Measurements from ENCODE around the gene GRAMD2A. TPM values are rescaled to one million over a fixed set of nuclear protein-coding genes. Genes with fewer than 3 reads are reported as not detected.

GRAMD2A gene
- total RNA-seq, 4 donors from 2014 or later, result 8.8 to 26.9 (median 9.0) TPM

DNA sequence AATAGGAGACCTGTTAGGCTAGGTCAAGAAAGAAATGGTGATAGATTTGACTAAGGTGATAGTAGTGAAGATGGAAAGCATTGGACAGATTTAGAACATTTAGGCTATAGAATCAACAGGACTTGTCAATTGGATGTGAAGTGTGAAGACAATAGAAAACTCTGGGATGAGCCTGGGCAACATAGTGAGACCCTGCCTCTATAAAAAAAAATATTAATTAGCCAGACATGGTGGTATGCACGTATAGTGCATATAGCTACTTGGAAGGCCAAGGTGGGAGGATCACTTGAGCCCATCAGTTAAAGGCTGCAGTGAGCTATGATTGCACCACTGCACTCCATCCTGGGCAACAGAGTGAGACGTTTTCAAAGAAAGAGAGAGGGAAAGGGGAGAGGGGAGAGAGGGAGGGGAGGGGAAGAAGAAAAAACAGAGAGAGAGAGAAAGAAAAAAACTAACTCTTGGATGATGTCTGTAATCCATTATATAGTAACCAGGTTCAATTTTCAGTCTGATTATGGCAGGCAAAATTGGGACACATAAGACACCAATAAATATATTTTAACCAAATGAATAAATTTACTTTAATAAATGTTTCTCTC lies 69.8 kb downstream of the GRAMD2A start:
- no peaks in the 10 kb centered on the region for H3K9me3 ChIP-seq
- DNase-seq, result no peak
- no peak for TF ChIP-seq POLR2A (IDR thresholded peaks at IDR 0.05)
- TF ChIP-seq, protein P1, sequence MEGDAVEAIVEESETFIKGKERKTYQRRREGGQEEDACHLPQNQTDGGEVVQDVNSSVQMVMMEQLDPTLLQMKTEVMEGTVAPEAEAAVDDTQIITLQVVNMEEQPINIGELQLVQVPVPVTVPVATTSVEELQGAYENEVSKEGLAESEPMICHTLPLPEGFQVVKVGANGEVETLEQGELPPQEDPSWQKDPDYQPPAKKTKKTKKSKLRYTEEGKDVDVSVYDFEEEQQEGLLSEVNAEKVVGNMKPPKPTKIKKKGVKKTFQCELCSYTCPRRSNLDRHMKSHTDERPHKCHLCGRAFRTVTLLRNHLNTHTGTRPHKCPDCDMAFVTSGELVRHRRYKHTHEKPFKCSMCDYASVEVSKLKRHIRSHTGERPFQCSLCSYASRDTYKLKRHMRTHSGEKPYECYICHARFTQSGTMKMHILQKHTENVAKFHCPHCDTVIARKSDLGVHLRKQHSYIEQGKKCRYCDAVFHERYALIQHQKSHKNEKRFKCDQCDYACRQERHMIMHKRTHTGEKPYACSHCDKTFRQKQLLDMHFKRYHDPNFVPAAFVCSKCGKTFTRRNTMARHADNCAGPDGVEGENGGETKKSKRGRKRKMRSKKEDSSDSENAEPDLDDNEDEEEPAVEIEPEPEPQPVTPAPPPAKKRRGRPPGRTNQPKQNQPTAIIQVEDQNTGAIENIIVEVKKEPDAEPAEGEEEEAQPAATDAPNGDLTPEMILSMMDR (IDR thresholded peaks at IDR 0.05), result no peak
- no peak overlapping the region for H3K4me3 ChIP-seq (replicated peaks in 1 of 3)
- peaks cover 0 to 5% of the 10 kb centered on the region in 2 donors for H3K4me1 ChIP-seq
- H3K27ac ChIP-seq, result no peak overlapping the region
- no peaks in the 10 kb centered on the region for H3K36me3 ChIP-seq
- H3K27me3 ChIP-seq, result no peaks in the 10 kb centered on the region
- intact Hi-C loops (cut with DNase I), result no loop called here
- 32 to 47% methylated on average over 2 of the region's 2 CpGs for WGBS, 2 donors

DNA sequence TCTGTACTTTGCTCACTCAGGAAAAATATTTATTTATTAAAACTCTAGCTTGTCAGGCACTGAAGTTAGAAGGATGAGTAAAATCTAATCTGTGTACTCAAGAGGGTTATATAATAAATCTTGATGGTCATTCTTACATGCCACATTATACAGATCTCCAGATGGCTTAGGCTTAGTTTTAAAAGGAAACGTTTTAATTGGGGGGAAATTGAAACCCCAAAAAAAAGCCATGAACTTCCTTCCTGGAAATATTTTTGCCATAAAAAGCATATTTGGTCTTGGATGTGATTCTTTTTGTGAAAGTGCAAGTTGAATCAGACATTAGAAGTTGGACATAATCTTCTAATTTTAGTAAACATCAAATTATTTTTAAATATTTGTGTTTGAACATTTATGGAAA lies 73.4 kb downstream of the GRAMD2A start:
- H3K36me3 ChIP-seq, result no peaks in the 10 kb centered on the region
- 48 to 51% methylated on average over 1 of the region's 1 CpG for WGBS, 2 donors
- no peaks in the 10 kb centered on the region for H3K27me3 ChIP-seq
- intact Hi-C loops (cut with DNase I), result no loop called here
- DNase-seq, result no peak
- H3K9me3 ChIP-seq, result no peaks in the 10 kb centered on the region
- H3K4me1 ChIP-seq, result peaks cover 2 to 5% of the 10 kb centered on the region in 2 donors
- no peak overlapping the region for H3K27ac ChIP-seq
- no peak for TF ChIP-seq POLR2A (IDR thresholded peaks at IDR 0.05)
- TF ChIP-seq, protein P1 (IDR thresholded peaks at IDR 0.05), result no peak
- H3K4me3 ChIP-seq (replicated peaks in 1 of 3), result no peak overlapping the region

DNA sequence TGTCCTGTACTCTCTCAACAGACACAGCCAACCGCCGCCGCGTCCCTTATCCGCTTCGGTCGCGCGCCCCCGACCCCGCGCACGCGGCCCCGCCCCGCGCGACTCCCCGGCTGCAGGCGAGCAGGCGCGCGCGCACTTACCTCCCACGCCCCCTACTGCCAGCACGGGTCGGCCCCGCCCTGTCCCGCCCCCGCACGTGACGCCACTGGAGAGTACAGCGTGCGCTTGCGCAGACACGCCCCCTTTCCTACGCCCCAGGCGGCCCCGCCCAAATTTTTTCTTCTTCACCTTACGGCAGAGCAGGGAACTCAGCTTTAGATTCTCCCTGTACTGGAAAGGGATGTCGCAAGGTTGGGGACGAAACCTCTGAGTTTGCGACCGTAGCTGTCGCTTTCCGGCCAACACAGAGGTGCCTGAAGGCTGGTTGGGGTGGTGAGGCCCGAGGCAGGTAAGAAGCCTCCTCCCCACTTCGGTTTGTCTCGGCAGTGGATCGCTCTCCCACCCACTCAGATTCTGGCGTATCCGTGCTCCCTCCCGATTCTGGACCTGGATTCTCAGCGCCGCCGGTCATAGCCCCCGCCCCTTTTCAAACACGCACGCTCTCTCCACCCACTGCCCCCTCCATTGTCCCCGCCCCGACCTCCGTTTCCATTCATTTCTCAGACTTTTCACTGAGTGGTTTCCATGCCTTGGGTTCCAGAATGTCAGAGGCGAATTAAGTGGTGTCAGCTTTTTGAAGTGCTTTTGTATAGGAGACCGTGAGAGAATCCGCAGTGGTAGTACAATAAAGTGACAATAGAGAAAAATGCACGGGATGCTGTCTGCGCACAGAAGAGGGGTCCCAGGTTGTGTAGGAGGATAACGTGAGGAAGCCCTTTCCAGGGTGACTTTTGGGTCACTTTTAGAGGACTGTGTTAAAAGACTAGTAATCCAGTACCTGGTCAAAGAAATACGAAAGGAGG lies 79.3 kb downstream of the GRAMD2A start, which contains the start of the genes MYO9A and SENP8:
MYO9A (minus strand) TSS at position 134 of the 962 bp plus-strand sequence. CDS start 71,587 bp downstream, outside the sequence.
SENP8 (plus strand) TSS at position 387 of the 962 bp plus-strand sequence. CDS start 21,221 bp downstream, outside the sequence.
- 1% methylated on average over 40 to 42 of the region's 69 CpGs for WGBS, 2 donors
- H3K9me3 ChIP-seq, result no peaks in the 10 kb centered on the region
- peak; percentile 96 to 97 for DNase-seq
- peak within 1 kb of the TSS; percentile 74 to 84 (median 75) for H3K4me3 ChIP-seq (replicated peaks in 1 of 3)
- TF ChIP-seq, protein P1 (IDR thresholded peaks at IDR 0.05), result peak in 1 of 6 experiments; percentile 8
- TF ChIP-seq POLR2A (IDR thresholded peaks at IDR 0.05), result peak in 1 of 2 donors; percentile 79
- H3K27ac ChIP-seq, result peak within 1 kb of the TSS; percentile 95
- H3K4me1 ChIP-seq, result peaks cover 23 to 29% of the 10 kb centered on the region in 2 donors
- H3K36me3 ChIP-seq, result no peaks in the 10 kb centered on the region
- intact Hi-C loops (cut with DNase I), result no loop called here
- no peaks in the 10 kb centered on the region for H3K27me3 ChIP-seq

DNA sequence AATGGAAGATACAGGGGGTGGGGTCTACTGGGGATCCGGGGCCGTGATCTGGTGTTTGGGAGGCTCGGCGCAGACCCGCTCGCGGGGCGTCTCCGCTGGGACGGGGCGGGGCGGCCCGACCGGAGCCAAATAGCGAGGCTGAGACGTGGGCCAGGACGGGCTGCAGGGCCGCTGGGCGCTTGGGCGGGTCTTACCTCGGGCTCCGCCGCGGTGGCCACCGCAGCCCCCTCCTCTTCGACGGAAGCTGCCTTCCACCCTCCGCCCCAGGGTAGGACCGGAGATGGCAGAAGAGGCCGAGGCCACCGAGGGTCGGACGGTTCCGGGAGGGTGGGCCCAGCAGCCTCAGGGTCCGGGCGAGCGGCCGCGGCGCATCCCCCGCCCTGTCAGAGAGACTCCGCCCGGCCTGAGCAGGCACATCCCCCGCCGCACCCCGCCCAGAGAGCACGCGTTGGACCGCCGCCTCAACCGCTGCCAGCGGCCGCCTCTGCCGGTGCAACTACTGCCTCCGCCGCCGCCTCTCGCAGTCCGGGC lies 80.0 kb downstream of the GRAMD2A start:
- Histone ChIP-seq H3K4me1 (peaks cover 23 to 35% of the 10 kb centered on the region in 2 donors), H3K9me3 (no peaks in the 10 kb centered on the region), H3K27me3 (no peaks in the 10 kb centered on the region), H3K36me3 (no peaks in the 10 kb centered on the region), H3K27ac (peak overlapping the region; percentile 79 to 95 (median 92)), H3K4me3 (replicated peaks in 1 of 3) (peak overlapping the region; percentile 74 to 84 (median 75))
- DNase-seq, result peak; percentile 84 to 87
- 0 to 4% methylated on average over 10 to 11 of the region's 59 CpGs for WGBS, 2 donors
- peak; percentile 56 to 71 for TF ChIP-seq POLR2A (IDR thresholded peaks at IDR 0.05)
- TF ChIP-seq, protein P1 (IDR thresholded peaks at IDR 0.05), result no peak
- intact Hi-C loops (cut with DNase I), result no loop called here
